HCT116 (cell line): ENCODE measurements around the gene A1CF.
"Not testable (repeated sequence)": the region's sequence is repeated elsewhere in the genome, so short reads cannot be mapped to it uniquely, and the experiment has no call there.

ENCODE experiments used
- CEBPB ChIP-seq: IDR thresholded peaks from 2 replicates; pipeline ENCODE4 v1.6.1; 2012; ENCODE audit warnings: low read depth
- CTCF ChIP-seq, 3 experiments: fragments of 200-600 bp in 1 of 3; sonication (generic) in 1 of 3; IDR thresholded peaks in 2 of 3; conservative IDR thresholded peaks in 1 of 3; 2 replicates each; pipeline ENCODE4 v1.5.1; 2012 to 2017; ENCODE audit warnings: low read depth in 2 of 3, low read length in 2 of 3, antibody characterized with exemption in 1 of 3, borderline replicate concordance in 1 of 3, control low read depth in 1 of 3, mild to moderate bottlenecking in 1 of 3, mixed read lengths in 1 of 3, mixed run types in 1 of 3, moderate library complexity in 1 of 3; ENCODE audit not compliant: insufficient read depth in 1 of 3
- EZH2 ChIP-seq: fragments of 200-600 bp; sonication (generic); IDR thresholded peaks from 2 replicates; pipeline ENCODE4 v1.6.1; 2017; ENCODE audit warnings: antibody characterized with exemption, mixed run types
- EZH2phosphoT487 ChIP-seq: fragments of 200-600 bp; IDR thresholded peaks from 2 replicates; pipeline ENCODE4 v1.6.1; 2018; ENCODE audit warnings: antibody characterized with exemption, borderline replicate concordance
- POLR2A ChIP-seq: IDR thresholded peaks from 2 replicates; pipeline ENCODE4 v1.7.0; 2011; ENCODE audit warnings: borderline replicate concordance; ENCODE audit not compliant: insufficient read depth, insufficient read length; ENCODE audit errors: extremely low read depth
- POLR2AphosphoS5 ChIP-seq: IDR thresholded peaks from 2 replicates; pipeline ENCODE4 v1.6.1; 2011; ENCODE audit warnings: mild to moderate bottlenecking, low read depth, low read length, moderate library complexity
- SIN3A ChIP-seq: IDR thresholded peaks from 2 replicates; pipeline ENCODE4 v1.6.1; 2012; ENCODE audit warnings: low read depth
- TCF7L2 ChIP-seq: IDR thresholded peaks from 2 replicates; pipeline ENCODE4 v1.7.0; 2011; ENCODE audit warnings: borderline replicate concordance, inconsistent platforms; ENCODE audit not compliant: insufficient read depth, insufficient read length; ENCODE audit errors: extremely low read depth
- YY1 ChIP-seq: IDR thresholded peaks from 2 replicates; pipeline ENCODE4 v1.6.1; 2011; ENCODE audit warnings: low read length, low read depth, moderate library complexity, mild to moderate bottlenecking; ENCODE audit not compliant: insufficient replicate concordance; ENCODE audit errors: extremely low read depth
- ZBTB33 ChIP-seq: IDR thresholded peaks from 2 replicates; pipeline ENCODE4 v1.6.1; 2011; ENCODE audit warnings: mild to moderate bottlenecking, low read length, moderate library complexity; ENCODE audit not compliant: insufficient replicate concordance; ENCODE audit errors: extremely low read depth
- ZFX ChIP-seq: fragments of 450-650 bp; IDR thresholded peaks from 2 replicates; pipeline ENCODE4 v1.6.1; 2017
- ZNF274 ChIP-seq: fragments of 200-500 bp; sonication (Bioruptor generic); IDR thresholded peaks from 2 replicates; pipeline ENCODE4 v1.6.1; 2014; ENCODE audit warnings: mild to moderate bottlenecking, low read depth, low read length, inconsistent platforms

GRCh38 chr10:50905797-50906196, 20.4 kb upstream of the A1CF start:
- TF ChIP-seq ZBTB33; EZH2; SIN3A; ZNF274; CEBPB; CTCF (IDR thresholded peaks at IDR 0.05 in 2 of 3, conservative IDR thresholded peaks at IDR 0.05 in 1 of 3; ENCODE audit: borderline replicate concordance in 1 of 3, insufficient read depth in 1 of 3, low read depth in 2 of 3, low read length in 2 of 3); POLR2A; EZH2phosphoT487; TCF7L2; POLR2AphosphoS5; YY1; ZFX: not testable (repeated sequence)
